Measurements from ENCODE around the gene XRN1. TPM values are rescaled to one million over a fixed set of nuclear protein-coding genes. Genes with fewer than 3 reads are reported as not detected.
"Not testable (repeated sequence)": the region's sequence is repeated elsewhere in the genome, so short reads cannot be mapped to it uniquely, and the experiment has no call there.

The XRN1 gene
- total RNA-seq, 3 donors from 2014 or later (not counting 1 experiment from before 2014, with no cell fraction given), result 116 to 141 (median 128) TPM

DNA sequence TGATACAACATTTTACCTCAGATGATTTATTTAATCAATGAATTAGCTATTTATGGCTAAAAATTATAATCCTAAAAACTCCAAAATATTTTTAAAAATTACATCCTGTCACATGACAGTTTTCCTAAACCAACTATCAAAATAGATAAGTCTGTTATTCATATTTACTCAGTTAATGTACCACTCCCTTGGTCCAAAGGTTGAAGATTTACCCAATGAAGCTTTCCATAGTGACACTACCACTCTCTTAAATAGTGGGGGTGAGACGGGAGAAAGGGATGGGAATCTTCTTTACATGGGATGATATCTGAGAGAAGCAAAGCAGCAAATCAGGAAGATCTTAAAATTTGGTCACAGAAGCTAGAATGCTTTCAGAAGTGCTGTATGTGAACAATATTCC is 30.5 kb downstream of the XRN1 start:
- H3K9me3 ChIP-seq (ENCODE audit: control insufficient read depth, insufficient read depth, low read length), result no peaks in the 10 kb centered on the region
- no peaks in the 10 kb centered on the region for H3K4me1 ChIP-seq (ENCODE audit: control insufficient read depth, insufficient read depth, low read length)
- H3K9me3 Mint-ChIP-seq, result no peaks in the 10 kb centered on the region
- no peak overlapping the region for H3K27ac Mint-ChIP-seq
- H3K4me3 ChIP-seq (ENCODE audit: low read length), result no peak overlapping the region
- no peak overlapping the region for H3K27ac ChIP-seq (ENCODE audit: low read length)
- ATAC-seq (no peak), DNase-seq (no peak)
- H3K4me1 Mint-ChIP-seq, result no peaks in the 10 kb centered on the region
- peaks cover 86% of the 10 kb centered on the region for H3K36me3 ChIP-seq (ENCODE audit: control insufficient read depth, insufficient read depth, low read length)
- intact Hi-C loops (cut with micrococcal nuclease), result no loop called here
- H3K4me3 Mint-ChIP-seq, result no peak overlapping the region
- TF ChIP-seq, protein P1, sequence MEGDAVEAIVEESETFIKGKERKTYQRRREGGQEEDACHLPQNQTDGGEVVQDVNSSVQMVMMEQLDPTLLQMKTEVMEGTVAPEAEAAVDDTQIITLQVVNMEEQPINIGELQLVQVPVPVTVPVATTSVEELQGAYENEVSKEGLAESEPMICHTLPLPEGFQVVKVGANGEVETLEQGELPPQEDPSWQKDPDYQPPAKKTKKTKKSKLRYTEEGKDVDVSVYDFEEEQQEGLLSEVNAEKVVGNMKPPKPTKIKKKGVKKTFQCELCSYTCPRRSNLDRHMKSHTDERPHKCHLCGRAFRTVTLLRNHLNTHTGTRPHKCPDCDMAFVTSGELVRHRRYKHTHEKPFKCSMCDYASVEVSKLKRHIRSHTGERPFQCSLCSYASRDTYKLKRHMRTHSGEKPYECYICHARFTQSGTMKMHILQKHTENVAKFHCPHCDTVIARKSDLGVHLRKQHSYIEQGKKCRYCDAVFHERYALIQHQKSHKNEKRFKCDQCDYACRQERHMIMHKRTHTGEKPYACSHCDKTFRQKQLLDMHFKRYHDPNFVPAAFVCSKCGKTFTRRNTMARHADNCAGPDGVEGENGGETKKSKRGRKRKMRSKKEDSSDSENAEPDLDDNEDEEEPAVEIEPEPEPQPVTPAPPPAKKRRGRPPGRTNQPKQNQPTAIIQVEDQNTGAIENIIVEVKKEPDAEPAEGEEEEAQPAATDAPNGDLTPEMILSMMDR (IDR thresholded peaks at IDR 0.05), result no peak
- no peaks in the 10 kb centered on the region for H3K27me3 Mint-ChIP-seq (ENCODE audit: low read depth in 2 of 2)
- no peaks in the 10 kb centered on the region for H3K27me3 ChIP-seq (ENCODE audit: control insufficient read depth, insufficient read depth, low read length)
- peaks cover 24% of the 10 kb centered on the region for H3K36me3 Mint-ChIP-seq
- WGBS (ENCODE audit: insufficient coverage), result 100% methylated on average over 1 of the region's 1 CpG

DNA sequence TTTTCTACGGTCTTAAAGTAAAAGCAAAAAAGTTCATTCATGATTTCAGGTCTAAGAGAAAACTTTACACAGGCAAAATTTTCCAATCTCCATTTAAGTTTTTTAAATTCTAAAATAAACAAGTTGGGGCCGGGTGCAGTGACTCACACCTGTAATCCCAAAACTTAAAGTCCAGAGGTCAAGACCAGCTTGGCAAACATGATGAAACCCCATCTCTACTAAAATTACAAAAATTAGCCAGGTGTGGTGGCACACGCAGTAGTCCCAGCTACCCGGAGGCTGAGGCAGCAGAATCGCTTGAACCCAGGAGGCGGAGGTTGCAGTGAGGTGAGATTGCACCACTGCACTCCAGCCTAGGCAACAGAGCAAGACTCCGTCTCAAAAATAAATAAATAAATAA is 47.3 kb downstream of the XRN1 start:
- DNase-seq; H3K27me3 Mint-ChIP-seq (ENCODE audit: low read depth in 2 of 2); H3K9me3 Mint-ChIP-seq; H3K4me3 ChIP-seq (ENCODE audit: low read length); H3K27ac Mint-ChIP-seq; H3K4me3 Mint-ChIP-seq; H3K4me1 Mint-ChIP-seq; H3K4me1 ChIP-seq (ENCODE audit: control insufficient read depth, insufficient read depth, low read length); ATAC-seq; H3K27me3 ChIP-seq (ENCODE audit: control insufficient read depth, insufficient read depth, low read length); intact Hi-C loops (cut with micrococcal nuclease); H3K9me3 ChIP-seq (ENCODE audit: control insufficient read depth, insufficient read depth, low read length); H3K27ac ChIP-seq (ENCODE audit: low read length): not testable (repeated sequence)
- H3K36me3 ChIP-seq (ENCODE audit: control insufficient read depth, insufficient read depth, low read length), result peaks cover 74% of the 10 kb centered on the region
- peaks cover 25% of the 10 kb centered on the region for H3K36me3 Mint-ChIP-seq
- 96% methylated on average over 6 of the region's 7 CpGs for WGBS (ENCODE audit: insufficient coverage)

DNA sequence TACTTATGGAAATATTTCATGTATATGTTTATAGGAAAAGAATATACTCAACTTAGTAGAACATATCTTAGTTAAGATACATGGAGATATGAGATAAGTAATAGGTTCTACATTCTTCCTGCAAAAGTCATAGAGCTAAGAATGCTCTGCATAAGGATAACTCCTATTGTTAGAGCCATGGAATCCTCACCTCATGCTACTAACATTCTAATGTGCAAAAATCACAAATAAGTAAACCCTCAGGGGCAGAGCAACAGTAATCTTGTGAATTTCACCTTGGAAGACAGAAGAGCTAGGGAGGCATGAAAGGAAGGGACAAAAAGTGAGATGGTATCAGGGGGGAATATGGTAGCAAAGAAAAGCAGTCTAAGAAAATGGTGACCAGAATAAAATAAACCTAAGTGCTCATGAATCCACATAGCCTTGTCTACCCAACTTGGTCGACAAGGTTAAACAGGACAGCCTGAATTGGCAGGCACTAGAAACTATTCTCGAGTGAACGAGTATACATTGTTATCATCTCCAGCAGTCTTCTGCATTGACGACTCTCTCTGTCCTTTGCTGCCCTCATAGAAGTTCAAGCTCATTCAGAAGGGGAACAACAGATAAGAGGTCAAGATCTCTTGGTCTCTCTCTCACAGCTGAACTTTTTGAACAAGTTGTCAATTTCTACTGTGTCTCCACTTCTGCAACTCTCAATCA is 52.8 kb downstream of the XRN1 start:
- H3K27ac ChIP-seq (ENCODE audit: low read length), result no peak overlapping the region
- H3K27ac Mint-ChIP-seq, result no peak overlapping the region
- H3K36me3 ChIP-seq (ENCODE audit: control insufficient read depth, insufficient read depth, low read length), result peaks cover 71% of the 10 kb centered on the region
- no peak overlapping the region for H3K4me3 Mint-ChIP-seq
- no peaks in the 10 kb centered on the region for H3K9me3 Mint-ChIP-seq
- intact Hi-C loops (cut with micrococcal nuclease), result no loop called here
- H3K36me3 Mint-ChIP-seq, result peaks cover 6% of the 10 kb centered on the region
- no peaks in the 10 kb centered on the region for H3K9me3 ChIP-seq (ENCODE audit: control insufficient read depth, insufficient read depth, low read length)
- TF ChIP-seq, protein P1 (IDR thresholded peaks at IDR 0.05), result no peak
- no peaks in the 10 kb centered on the region for H3K27me3 Mint-ChIP-seq (ENCODE audit: low read depth in 2 of 2)
- H3K4me1 Mint-ChIP-seq, result peaks cover 0 to 4% of the 10 kb centered on the region in 2 donors
- no peak overlapping the region for H3K4me3 ChIP-seq (ENCODE audit: low read length)
- H3K4me1 ChIP-seq (ENCODE audit: control insufficient read depth, insufficient read depth, low read length), result no peaks in the 10 kb centered on the region
- no peaks in the 10 kb centered on the region for H3K27me3 ChIP-seq (ENCODE audit: control insufficient read depth, insufficient read depth, low read length)
- no peak for ATAC-seq
- no peak for DNase-seq
- WGBS (ENCODE audit: insufficient coverage), result 89% methylated on average over 4 of the region's 4 CpGs

DNA sequence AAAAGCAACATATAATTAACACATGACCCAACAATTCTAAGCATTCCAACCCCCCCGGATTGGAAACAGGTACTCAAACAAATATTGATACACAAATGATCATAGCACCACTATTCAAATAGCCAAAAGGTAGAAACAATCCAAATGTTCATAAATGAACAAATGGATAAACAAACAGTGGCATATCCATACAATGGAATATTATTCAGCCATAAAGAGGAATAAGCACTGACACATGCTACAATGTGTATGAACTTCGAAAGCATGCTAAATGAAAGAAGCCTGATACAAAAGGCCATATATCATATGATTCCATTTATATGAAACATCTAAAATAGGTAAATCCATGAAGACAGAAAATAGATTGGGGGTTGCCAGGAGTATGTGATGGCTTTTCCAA is 62.8 kb downstream of the XRN1 start:
- H3K36me3 Mint-ChIP-seq, result peaks cover 18% of the 10 kb centered on the region

More for the DNA sequence above, 62.8 kb downstream of the XRN1 start:
- Histone ChIP-seq H3K27ac (ENCODE audit: low read length) (no peak overlapping the region), H3K4me1 (ENCODE audit: control insufficient read depth, insufficient read depth, low read length) (no peaks in the 10 kb centered on the region), H3K27me3 (ENCODE audit: control insufficient read depth, insufficient read depth, low read length) (no peaks in the 10 kb centered on the region), H3K9me3 (ENCODE audit: control insufficient read depth, insufficient read depth, low read length) (no peaks in the 10 kb centered on the region), H3K36me3 (ENCODE audit: control insufficient read depth, insufficient read depth, low read length) (peaks cover 60% of the 10 kb centered on the region), H3K4me3 (ENCODE audit: low read length) (no peak overlapping the region)
- DNase-seq, result no peak
- WGBS (ENCODE audit: insufficient coverage), result 100% methylated on average over 1 of the region's 2 CpGs
- no peaks in the 10 kb centered on the region for H3K9me3 Mint-ChIP-seq
- H3K4me1 Mint-ChIP-seq, result peaks cover 0 to 5% of the 10 kb centered on the region in 2 donors
- H3K4me3 Mint-ChIP-seq, result no peak overlapping the region
- no peaks in the 10 kb centered on the region for H3K27me3 Mint-ChIP-seq (ENCODE audit: low read depth in 2 of 2)
- TF ChIP-seq, protein P1 (IDR thresholded peaks at IDR 0.05), result no peak
- intact Hi-C loops (cut with micrococcal nuclease), result no loop called here
- no peak overlapping the region for H3K27ac Mint-ChIP-seq
- no peak for ATAC-seq
